ENCODE measurements around the gene UBQLN4.

Gene UBQLN4

GRCh38 chr1:156097499-156098178 lies 44.0 kb upstream of the UBQLN4 start:
- TF ChIP-seq CTCF (conservative IDR thresholded peaks at IDR 0.05; ENCODE audit: low read depth, low read length), result no peak
- H3K4me3 ChIP-seq (ENCODE audit: low read length), result no peak overlapping the region
- DNase-seq (ENCODE audit: low read depth), result no peak

- peak; percentile 97 for TF ChIP-seq CTCF (conservative IDR thresholded peaks at IDR 0.05; ENCODE audit: low read depth, low read length)
- no peak for DNase-seq (ENCODE audit: low read depth)
- H3K4me3 ChIP-seq (ENCODE audit: low read length), result no peak overlapping the region
These were observed 43.2 kb upstream of the UBQLN4 start for GRCh38 chr1:156096640-156097391.

DNA sequence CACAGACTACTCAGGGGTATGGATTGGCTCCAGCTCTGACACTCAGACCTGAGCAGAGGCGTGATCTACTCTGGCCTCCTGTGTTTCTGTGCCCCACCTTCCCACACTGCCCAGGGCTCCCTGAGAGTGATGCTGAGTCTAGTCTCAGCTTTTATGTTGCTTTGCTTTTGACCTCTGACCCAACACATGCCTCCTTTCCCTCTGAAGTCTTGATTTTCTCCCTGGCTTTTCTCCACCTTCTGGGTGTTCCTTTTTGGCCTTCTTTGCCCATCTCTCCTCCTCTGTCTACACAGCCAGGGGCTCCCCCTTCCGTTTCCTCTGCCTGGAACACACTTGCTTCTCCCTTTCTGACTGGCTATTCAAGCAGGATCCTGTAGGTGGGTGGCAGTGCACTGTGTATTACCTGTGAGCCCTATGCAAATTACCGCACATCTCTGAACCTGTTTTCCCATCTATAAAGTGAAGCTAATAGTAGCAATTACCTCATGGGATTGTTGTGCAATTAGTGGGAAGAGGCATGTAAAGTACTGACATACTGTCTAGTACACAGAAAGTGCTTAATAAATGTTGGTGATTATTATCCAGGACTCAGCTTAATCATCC lies 42.4 kb upstream of the UBQLN4 start:
- no peak overlapping the region for H3K4me3 ChIP-seq (ENCODE audit: low read length)
- TF ChIP-seq CTCF (conservative IDR thresholded peaks at IDR 0.05; ENCODE audit: low read depth, low read length), result no peak
- DNase-seq (ENCODE audit: low read depth), result no peak

DNA sequence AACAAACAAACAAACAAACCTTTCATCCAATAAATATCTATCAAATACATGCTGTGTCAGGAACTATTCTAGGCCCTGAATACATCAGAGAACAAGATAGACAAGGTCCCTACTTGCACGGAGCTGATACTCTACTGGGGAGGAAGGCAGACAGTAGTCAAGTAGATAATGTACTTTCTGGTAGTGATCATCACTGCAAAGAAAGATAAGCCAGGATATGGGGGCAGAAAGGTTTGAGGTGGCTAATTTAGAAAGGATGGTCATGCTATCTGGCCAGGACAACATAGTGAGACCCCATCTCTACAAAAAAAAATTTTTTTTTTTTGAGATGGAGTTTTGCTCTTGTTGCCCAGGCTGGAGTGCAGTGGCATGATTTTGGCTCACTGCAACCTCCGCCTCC lies 38.0 kb upstream of the UBQLN4 start:
- no peak overlapping the region for H3K4me3 ChIP-seq (ENCODE audit: low read length)
- no peak for DNase-seq (ENCODE audit: low read depth)
- TF ChIP-seq CTCF (conservative IDR thresholded peaks at IDR 0.05; ENCODE audit: low read depth, low read length), result no peak

- DNase-seq (ENCODE audit: low read depth), result no peak
- H3K4me3 ChIP-seq (ENCODE audit: low read length), result no peak overlapping the region
- TF ChIP-seq CTCF (conservative IDR thresholded peaks at IDR 0.05; ENCODE audit: low read depth, low read length), result peak; percentile 71
These were observed 37.2 kb upstream of the UBQLN4 start for GRCh38 chr1:156090840-156091188.

DNA sequence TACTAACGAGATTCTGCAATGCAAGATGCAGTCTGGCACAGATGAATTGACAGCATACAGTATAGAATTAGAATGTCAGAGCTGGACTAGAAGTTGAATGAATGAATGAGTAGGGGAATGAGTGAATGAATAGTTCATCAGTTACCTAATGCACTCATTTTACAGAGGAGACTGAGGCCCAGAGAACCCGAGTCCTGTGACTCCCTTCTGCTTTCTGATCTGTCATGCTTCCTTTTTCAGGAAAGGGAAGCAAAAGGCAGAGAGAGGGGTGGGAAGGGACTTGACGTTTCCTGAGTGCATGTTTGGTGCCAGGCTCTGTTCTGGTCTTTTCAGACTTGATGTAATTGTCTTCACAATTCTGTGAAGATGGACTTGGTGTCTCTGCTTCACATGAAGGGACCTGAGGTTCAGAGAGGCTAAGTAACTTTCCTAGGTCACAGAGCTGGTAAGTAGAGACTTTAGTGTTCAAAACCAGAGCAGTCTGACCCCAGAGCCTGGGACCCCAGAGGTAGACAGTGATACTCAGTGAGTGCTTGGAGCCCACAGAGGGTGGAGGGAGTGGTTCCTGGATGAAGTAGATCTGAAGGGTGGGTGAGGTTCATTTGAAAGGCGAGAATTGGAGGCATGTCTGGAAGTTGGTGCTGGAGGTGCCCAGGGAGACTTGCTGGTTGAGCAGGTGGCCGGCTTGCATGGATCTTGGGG lies 36.7 kb upstream of the UBQLN4 start:
- no peak for DNase-seq (ENCODE audit: low read depth)
- no peak overlapping the region for H3K4me3 ChIP-seq (ENCODE audit: low read length)
- TF ChIP-seq CTCF (conservative IDR thresholded peaks at IDR 0.05; ENCODE audit: low read depth, low read length), result no peak
